Ramos (cell line): Measurements from ENCODE around the gene SORBS1.

Source experiments
- in situ Hi-C: fragments of 300-500 bp; cut with MboI; formaldehyde crosslinking; loops from one replicate; pipeline ENCODE4 v1.14.3; 2022; ENCODE audit warnings: low sequenced_read_pairs; ENCODE audit not compliant: unreplicated experiment

Gene SORBS1

GRCh38 chr10:95264227-95265051 lies 296.7 kb downstream of the SORBS1 start:
- in situ Hi-C loops, result no loop called here

GRCh38 chr10:95263864-95264226 lies 297.3 kb downstream of the SORBS1 start:
- in situ Hi-C loops, result no loop called here

GRCh38 chr10:95262763-95263518 lies 298.2 kb downstream of the SORBS1 start:
- in situ Hi-C loops, result no loop called here

- in situ Hi-C loops, result no loop called here
These were observed 299.2 kb downstream of the SORBS1 start for GRCh38 chr10:95261926-95262325.
